GM18520 (cell line): ENCODE measurements around the gene GFRA4.

Source experiments
- ATAC-seq: cut with Tn5 transposase; IDR thresholded peaks from one replicate; pipeline ENCODE4 v1.9.1; 2021; ENCODE audit not compliant: unreplicated experiment

Gene GFRA4

GRCh38 chr20:3663031-3663701 is at the start of gene GFRA4:
Gene GFRA4 (minus strand): TSS chr20:3663399. CDS start chr20:3663399, 0 bp downstream.
- no peak for ATAC-seq

- ATAC-seq = no peak
Observed at GRCh38 chr20:3712279-3712873, 49.2 kb upstream of the GFRA4 start, which contains the start of gene SIGLEC1. Gene SIGLEC1 (minus strand): TSS chr20:3712600. CDS start chr20:3707128, 5,472 bp downstream.

- no peak for ATAC-seq
Observed at GRCh38 chr20:3711484-3711941, 48.3 kb upstream of the GFRA4 start.

- ATAC-seq = no peak
Observed at GRCh38 chr20:3710703-3711483, 47.7 kb upstream of the GFRA4 start.

- ATAC-seq = no peak
Observed at GRCh38 chr20:3710011-3710466, 46.8 kb upstream of the GFRA4 start.

- no peak for ATAC-seq
Observed at GRCh38 chr20:3707508-3707899, 44.3 kb upstream of the GFRA4 start.

GRCh38 chr20:3706774-3707507 is 43.7 kb upstream of the GFRA4 start:
- ATAC-seq = no peak

GRCh38 chr20:3705970-3706739 is 43.0 kb upstream of the GFRA4 start:
- no peak for ATAC-seq

GRCh38 chr20:3705491-3705969 is 42.3 kb upstream of the GFRA4 start:
- ATAC-seq = no peak

GRCh38 chr20:3704087-3704486 is 40.9 kb upstream of the GFRA4 start:
- ATAC-seq = no peak

- no peak for ATAC-seq
Observed at GRCh38 chr20:3702611-3703391, 39.6 kb upstream of the GFRA4 start.

GRCh38 chr20:3701061-3701998 is 38.1 kb upstream of the GFRA4 start:
- ATAC-seq = no peak

GRCh38 chr20:3699037-3699436 is 35.8 kb upstream of the GFRA4 start:
- no peak for ATAC-seq

- ATAC-seq = no peak
Observed at GRCh38 chr20:3698591-3699001, 35.4 kb upstream of the GFRA4 start.

GRCh38 chr20:3697588-3698305 is 34.5 kb upstream of the GFRA4 start:
- ATAC-seq = no peak

GRCh38 chr20:3696745-3697587 is 33.8 kb upstream of the GFRA4 start:
- ATAC-seq = no peak

GRCh38 chr20:3696200-3696599 is 33.0 kb upstream of the GFRA4 start:
- ATAC-seq = no peak
